Measurements from ENCODE around the gene RNF157. TPM values are rescaled to one million over a fixed set of nuclear protein-coding genes. Genes with fewer than 3 reads are reported as not detected.

RNF157 gene
- total RNA-seq, 1 donor from 2014 or later, result 3.1 TPM

GRCh38 chr17:76266244-76266938, 26.1 kb upstream of the RNF157 start:
- Mint-ChIP-seq H3K27me3 (no peaks in the 10 kb centered on the region), H3K36me3 (ENCODE audit: low read depth) (peaks cover 37% of the 10 kb centered on the region), H3K4me1 (peaks cover 82% of the 10 kb centered on the region), H3K27ac (peak overlapping the region; percentile 86), H3K4me3 (peak overlapping the region; percentile 92), H3K9me3 (no peaks in the 10 kb centered on the region)
- ChIA-PET POLR2A (interaction anchor here (0.5 to 17.7 kb wide), 15 partner anchors 8 to 486 kb away, joined by 3 to 481 read pairs (median 7); partner anchors contain the start of gene RNF157), CTCF (interaction anchor here (0.7 to 2.6 kb wide), 3 partner anchors 13 to 145 kb away, joined by 3 to 16 read pairs (median 3); no protein-coding TSS in a partner anchor)
- intact Hi-C loops (cut with micrococcal nuclease), result loop anchor here (10.0 kb wide), 1 partner anchor 972 kb away; no protein-coding TSS in a partner anchor
- ATAC-seq (ENCODE audit: low read depth) (no peak), DNase-seq (no peak)
- no peak for TF ChIP-seq CTCF (IDR thresholded peaks at IDR 0.05)

GRCh38 chr17:76265624-76266243, 25.4 kb upstream of the RNF157 start:
- intact Hi-C loops (cut with micrococcal nuclease), result loop anchor here (2.0 to 10.0 kb wide), 3 partner anchors 73 to 971 kb away; partner anchors contain the start of gene UNK
- Mint-ChIP-seq H3K27me3 (no peaks in the 10 kb centered on the region), H3K4me3 (peak overlapping the region; percentile 92), H3K9me3 (no peaks in the 10 kb centered on the region), H3K4me1 (peaks cover 80% of the 10 kb centered on the region), H3K27ac (peak overlapping the region; percentile 86), H3K36me3 (ENCODE audit: low read depth) (peaks cover 33% of the 10 kb centered on the region)
- TF ChIP-seq CTCF (IDR thresholded peaks at IDR 0.05), result no peak
- DNase-seq (no peak), ATAC-seq (ENCODE audit: low read depth) (no peak)
- ChIA-PET POLR2A (interaction anchor here (0.5 to 17.7 kb wide), 19 partner anchors 8 to 410 kb away, joined by 3 to 481 read pairs (median 8); partner anchors contain the start of genes EXOC7, FOXJ1, RNF157 and SRP68), CTCF (interaction anchor here (1.0 to 3.5 kb wide), 3 partner anchors 13 to 84 kb away, joined by 3 to 28 read pairs (median 16); no protein-coding TSS in a partner anchor)

GRCh38 chr17:76264755-76265623, 24.7 kb upstream of the RNF157 start, which contains the start of gene UBALD2:
TSS of gene UBALD2 (plus strand) at chr17:76265348. CDS start at chr17:76265506, 158 bp downstream.
- no peaks in the 10 kb centered on the region for H3K9me3 Mint-ChIP-seq
- ATAC-seq (ENCODE audit: low read depth), result peak; percentile 77
- H3K27me3 Mint-ChIP-seq, result no peaks in the 10 kb centered on the region
- ChIA-PET POLR2A (interaction anchor here (0.6 to 17.7 kb wide), 33 partner anchors 8 to 1901 kb away, joined by 3 to 481 read pairs (median 5); partner anchors contain the start of genes EXOC7, FOXJ1, RNF157 and SRP68), CTCF (interaction anchor here (0.6 to 3.5 kb wide), 9 partner anchors 8 to 144 kb away, joined by 3 to 28 read pairs (median 3); no protein-coding TSS in a partner anchor)
- TF ChIP-seq CTCF (IDR thresholded peaks at IDR 0.05), result no peak
- peak within 1 kb of the TSS; percentile 92 for H3K4me3 Mint-ChIP-seq
- H3K36me3 Mint-ChIP-seq (ENCODE audit: low read depth), result peaks cover 29% of the 10 kb centered on the region
- intact Hi-C loops (cut with micrococcal nuclease), result loop anchor here (1.0 to 10.0 kb wide), 5 partner anchors 7 to 970 kb away; partner anchors contain the start of gene UNK
- peaks cover 80% of the 10 kb centered on the region for H3K4me1 Mint-ChIP-seq
- peak within 1 kb of the TSS; percentile 94 for H3K27ac Mint-ChIP-seq
- DNase-seq, result peak; percentile 97

- peaks cover 23% of the 10 kb centered on the region for H3K36me3 Mint-ChIP-seq (ENCODE audit: low read depth)
- no peaks in the 10 kb centered on the region for H3K27me3 Mint-ChIP-seq
- H3K4me3 Mint-ChIP-seq, result peak overlapping the region; percentile 70
- TF ChIP-seq CTCF (IDR thresholded peaks at IDR 0.05), result no peak
- intact Hi-C loops (cut with micrococcal nuclease), result loop anchor here (1.0 to 10.0 kb wide), 5 partner anchors 8 to 970 kb away; partner anchors contain the start of gene UNK
- ATAC-seq (ENCODE audit: low read depth) (no peak), DNase-seq (no peak)
- no peaks in the 10 kb centered on the region for H3K9me3 Mint-ChIP-seq
- peaks cover 80% of the 10 kb centered on the region for H3K4me1 Mint-ChIP-seq
- H3K27ac Mint-ChIP-seq, result peak overlapping the region; percentile 94
- ChIA-PET POLR2A (interaction anchor here (0.6 to 17.7 kb wide), 33 partner anchors 8 to 1901 kb away, joined by 3 to 481 read pairs (median 5); partner anchors contain the start of genes EXOC7, FOXJ1, RNF157 and SRP68), CTCF (interaction anchor here (0.6 to 3.5 kb wide), 8 partner anchors 9 to 143 kb away, joined by 3 to 28 read pairs (median 4); no protein-coding TSS in a partner anchor)
These were observed 24.1 kb upstream of the RNF157 start for GRCh38 chr17:76264425-76264754.

Data from activated B cell treated with CpG ODN at 0.5 μM for 24 hours (primary cell).